H9 (cell line): ENCODE results near the gene BBS2. TPM values are rescaled to one million over a fixed set of nuclear protein-coding genes. Genes with fewer than 3 reads are reported as not detected.

Source experiments
- DNase-seq: peaks from one replicate; pipeline ENCODE4 v3.0.0-alpha.2; 2017
- H2AFZ ChIP-seq: one replicate; pipeline ENCODE4 v1.6.1; 2013; ENCODE audit warnings: mild to moderate bottlenecking, low read length, control low read depth, moderate library complexity
- H2AK5ac ChIP-seq: 2 replicates; pipeline ENCODE4 v1.6.1; 2013; ENCODE audit warnings: low read length, control low read depth, mixed read lengths; ENCODE audit not compliant: insufficient read length
- H2BK120ac ChIP-seq: one replicate; pipeline ENCODE4 v1.6.1; 2013; ENCODE audit warnings: low read depth, mild to moderate bottlenecking, low read length, control low read depth, inconsistent platforms; ENCODE audit not compliant: poor library complexity, severe bottlenecking
- H2BK12ac ChIP-seq: 2 replicates; pipeline ENCODE4 v1.6.1; 2013; ENCODE audit warnings: low read length, control low read depth, mixed read lengths, low read depth; ENCODE audit not compliant: insufficient read length
- H2BK15ac ChIP-seq: 2 replicates; pipeline ENCODE4 v1.6.1; 2013; ENCODE audit warnings: low read depth, low read length, control low read depth
- H2BK20ac ChIP-seq: one replicate; pipeline ENCODE4 v1.6.1; 2013; ENCODE audit warnings: low read depth, mild to moderate bottlenecking, low read length, control low read depth, inconsistent platforms; ENCODE audit not compliant: poor library complexity, severe bottlenecking
- H2BK5ac ChIP-seq: 2 replicates; pipeline ENCODE4 v1.6.1; 2013; ENCODE audit warnings: low read length, control low read depth, mixed read lengths; ENCODE audit not compliant: insufficient read length
- H3K14ac ChIP-seq: 2 replicates; pipeline ENCODE4 v1.6.1; 2013; ENCODE audit warnings: low read length, control low read depth; ENCODE audit not compliant: insufficient read depth
- H3K18ac ChIP-seq: 2 replicates; pipeline ENCODE4 v1.6.1; 2013; ENCODE audit warnings: low read depth, mild to moderate bottlenecking, mixed read lengths, low read length, control low read depth; ENCODE audit not compliant: insufficient read length
- H3K23ac ChIP-seq: 2 replicates; pipeline ENCODE4 v1.6.1; 2013; ENCODE audit warnings: low read length, control low read depth, mixed read lengths, low read depth; ENCODE audit not compliant: insufficient read length
- H3K23me2 ChIP-seq: 2 replicates; pipeline ENCODE4 v1.6.1; 2013; ENCODE audit warnings: low read depth, mild to moderate bottlenecking, mixed read lengths, low read length, control low read depth; ENCODE audit not compliant: insufficient read length, poor library complexity, severe bottlenecking
- H3K27ac ChIP-seq: 2 replicates; pipeline ENCODE4 v1.5.1; 2013; ENCODE audit warnings: low read length, control low read depth, mixed read lengths, low read depth; ENCODE audit not compliant: insufficient read length
- H3K27me3 ChIP-seq: 2 replicates; pipeline ENCODE4 v1.6.1; 2013; ENCODE audit warnings: low read length, control low read depth, inconsistent platforms; ENCODE audit not compliant: insufficient read depth
- H3K4ac ChIP-seq: 2 replicates; pipeline ENCODE4 v1.6.1; 2013; ENCODE audit warnings: low read depth, mild to moderate bottlenecking, control low read depth, inconsistent platforms, low read length, moderate library complexity
- H3K4me1 ChIP-seq: 2 replicates; pipeline ENCODE4 v1.6.1; 2013; ENCODE audit warnings: low read length, control low read depth, inconsistent platforms; ENCODE audit not compliant: insufficient read depth
- H3K4me2 ChIP-seq: 2 replicates; pipeline ENCODE4 v1.6.1; 2013; ENCODE audit warnings: low read length, control low read depth, mixed read lengths; ENCODE audit not compliant: insufficient read length, insufficient read depth
- H3K56ac ChIP-seq: 2 replicates; pipeline ENCODE4 v1.6.1; 2013; ENCODE audit warnings: low read depth, mild to moderate bottlenecking, mixed read lengths, low read length, control low read depth; ENCODE audit not compliant: insufficient read length
- H3K79me1 ChIP-seq: 2 replicates; pipeline ENCODE4 v1.6.1; 2013; ENCODE audit warnings: low read depth, mild to moderate bottlenecking, moderate library complexity, low read length, control low read depth, inconsistent platforms; ENCODE audit not compliant: insufficient read depth, poor library complexity, severe bottlenecking
- H3K79me2 ChIP-seq: 2 replicates; pipeline ENCODE4 v1.6.1; 2013; ENCODE audit warnings: low read length, control low read depth, inconsistent platforms; ENCODE audit not compliant: insufficient read depth
- H3K9ac ChIP-seq: 2 replicates; pipeline ENCODE4 v1.6.1; 2013; ENCODE audit warnings: low read length, control low read depth, mixed read lengths; ENCODE audit not compliant: insufficient read length; ENCODE audit errors: extremely low read depth
- H3K9me3 ChIP-seq: one replicate; pipeline ENCODE4 v1.6.1; 2013; ENCODE audit warnings: low read depth, low read length, inconsistent platforms; ENCODE audit not compliant: control insufficient read depth
- H3T11ph ChIP-seq: one replicate; pipeline ENCODE4 v1.6.1; 2013; ENCODE audit warnings: mild to moderate bottlenecking, low read length, control low read depth, inconsistent platforms
- H4K20me1 ChIP-seq: one replicate; pipeline ENCODE4 v1.6.1; 2013; ENCODE audit not compliant: control insufficient read depth, insufficient read length, insufficient read depth
- H4K5ac ChIP-seq: 2 replicates; pipeline ENCODE4 v1.6.1; 2013; ENCODE audit warnings: low read depth, mild to moderate bottlenecking, mixed read lengths, low read length, control low read depth; ENCODE audit not compliant: insufficient read length
- H4K8ac ChIP-seq: replicated peaks from 2 replicates; pipeline ENCODE4 v1.6.1; 2013; ENCODE audit warnings: low read length, control low read depth, mixed read lengths, low read depth; ENCODE audit not compliant: insufficient read length
- H4K91ac ChIP-seq: 2 replicates; pipeline ENCODE4 v1.6.1; 2013; ENCODE audit warnings: low read depth, mild to moderate bottlenecking, moderate library complexity, mixed read lengths, low read length, control low read depth; ENCODE audit not compliant: insufficient read length
- H3K27ac Mint-ChIP-seq, 3 experiments: 2 replicates in 2 of 3; 3 replicates in 1 of 3; pipeline ENCODE4 v1.8.0; 2020 to 2021; ENCODE audit warnings: mixed read lengths in 3 of 3, mild to moderate bottlenecking in 1 of 3, moderate library complexity in 1 of 3
- H3K27me3 Mint-ChIP-seq: 2 replicates; pipeline ENCODE4 v1.8.0; 2021; ENCODE audit warnings: low read depth, mild to moderate bottlenecking, moderate library complexity, mixed read lengths
- H3K36me3 Mint-ChIP-seq, 3 experiments: 2 replicates in 2 of 3; 3 replicates in 1 of 3; pipeline ENCODE4 v1.8.0; 2020 to 2021; ENCODE audit warnings: low read depth in 3 of 3, mixed read lengths in 3 of 3; ENCODE audit not compliant: insufficient read depth in 1 of 3
- H3K4me1 Mint-ChIP-seq, 2 experiments: 2 replicates each; pipeline ENCODE4 v1.8.0; 2020; ENCODE audit warnings: mixed read lengths in 2 of 2
- H3K4me3 Mint-ChIP-seq, 2 experiments: 2 replicates in 1 of 2; 3 replicates in 1 of 2; pipeline ENCODE4 v1.8.0; 2020 to 2021; ENCODE audit warnings: mild to moderate bottlenecking in 2 of 2, mixed read lengths in 2 of 2, moderate library complexity in 1 of 2
- H3K9me3 Mint-ChIP-seq, 2 experiments: 2 replicates in 1 of 2; 3 replicates in 1 of 2; pipeline ENCODE4 v1.8.0; 2020; ENCODE audit warnings: mild to moderate bottlenecking in 2 of 2, mixed read lengths in 2 of 2, moderate library complexity in 1 of 2
- WGBS: extraction: QIAGEN DNeasy Blood & Tissue Kit; methylation state at CpG from one replicate; pipeline ENCODE4 v1.1.7; 2013; ENCODE audit warnings: missing lambda C conversion rate, low lambda C conversion rate, mixed read lengths; ENCODE audit not compliant: insufficient read length; ENCODE audit errors: extremely low coverage; 5-methylcytosine and 5-hydroxymethylcytosine counted together
- total RNA-seq: library from RNA; stranded (reverse); gene quantifications from 2 replicates; pipeline ENCODE4 v1.2.1, GENCODE V29; 2021
- TF ChIP-seq, protein P1 (sequence below): fragments of 200-600 bp; sonication (generic); conservative IDR thresholded peaks from 3 replicates; pipeline ENCODE4 v1.8.0; 2021; ENCODE audit warnings: antibody characterized with exemption, mild to moderate bottlenecking

The BBS2 gene
- total RNA-seq, 1 experiment from 2014 or later, result 13.1 TPM

DNA sequence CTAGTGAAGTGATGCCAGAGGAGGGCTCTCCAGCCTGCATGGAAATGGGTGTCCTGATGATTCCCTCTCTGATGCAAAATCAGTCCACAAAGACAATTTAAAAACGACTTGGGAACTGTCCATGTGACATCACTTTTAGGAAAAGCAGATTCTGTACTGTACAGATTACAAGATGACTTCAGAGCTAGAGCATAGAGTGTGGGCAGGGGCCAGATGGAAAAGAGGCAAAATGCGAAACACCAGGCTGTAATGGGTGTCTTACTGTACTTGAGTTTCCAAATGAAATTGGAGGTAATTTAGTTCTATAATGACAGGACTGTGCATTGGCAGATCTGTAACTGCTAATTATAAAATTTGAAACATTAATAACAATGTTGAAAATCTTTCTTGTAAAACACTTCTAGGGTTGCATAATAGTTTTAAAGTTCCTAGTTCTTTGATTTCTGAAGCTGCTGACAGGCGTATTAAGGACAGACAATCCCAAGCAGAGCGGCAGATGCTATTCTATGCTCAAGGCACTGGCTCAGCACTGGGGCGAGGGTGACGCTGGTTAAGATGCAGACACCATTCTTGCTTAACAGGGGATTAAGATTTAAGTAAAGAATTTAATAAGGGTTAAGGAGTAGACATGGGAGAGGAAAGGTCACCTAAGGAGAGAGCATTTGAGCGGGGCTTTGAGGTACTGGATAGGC is 38.9 kb downstream of the BBS2 start:
- no peak overlapping the region for H2AK5ac ChIP-seq
- H3K27ac ChIP-seq, result no peak overlapping the region
- H3K4me1 ChIP-seq, result no peaks in the 10 kb centered on the region
- H3K79me1 ChIP-seq, result no peaks in the 10 kb centered on the region
- TF ChIP-seq, protein P1, sequence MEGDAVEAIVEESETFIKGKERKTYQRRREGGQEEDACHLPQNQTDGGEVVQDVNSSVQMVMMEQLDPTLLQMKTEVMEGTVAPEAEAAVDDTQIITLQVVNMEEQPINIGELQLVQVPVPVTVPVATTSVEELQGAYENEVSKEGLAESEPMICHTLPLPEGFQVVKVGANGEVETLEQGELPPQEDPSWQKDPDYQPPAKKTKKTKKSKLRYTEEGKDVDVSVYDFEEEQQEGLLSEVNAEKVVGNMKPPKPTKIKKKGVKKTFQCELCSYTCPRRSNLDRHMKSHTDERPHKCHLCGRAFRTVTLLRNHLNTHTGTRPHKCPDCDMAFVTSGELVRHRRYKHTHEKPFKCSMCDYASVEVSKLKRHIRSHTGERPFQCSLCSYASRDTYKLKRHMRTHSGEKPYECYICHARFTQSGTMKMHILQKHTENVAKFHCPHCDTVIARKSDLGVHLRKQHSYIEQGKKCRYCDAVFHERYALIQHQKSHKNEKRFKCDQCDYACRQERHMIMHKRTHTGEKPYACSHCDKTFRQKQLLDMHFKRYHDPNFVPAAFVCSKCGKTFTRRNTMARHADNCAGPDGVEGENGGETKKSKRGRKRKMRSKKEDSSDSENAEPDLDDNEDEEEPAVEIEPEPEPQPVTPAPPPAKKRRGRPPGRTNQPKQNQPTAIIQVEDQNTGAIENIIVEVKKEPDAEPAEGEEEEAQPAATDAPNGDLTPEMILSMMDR, result no peak
- no peak overlapping the region for H4K5ac ChIP-seq
- no peak overlapping the region for H2BK15ac ChIP-seq
- no peak overlapping the region for H2BK5ac ChIP-seq
- H3K56ac ChIP-seq, result no peak overlapping the region
- H3K9me3 Mint-ChIP-seq, result no peaks in the 10 kb centered on the region
- no peak for DNase-seq
- no peak overlapping the region for H3K4ac ChIP-seq
- no peaks in the 10 kb centered on the region for H3K27me3 ChIP-seq
- WGBS, result no CpG with 5 or more reads among the region's 7 CpGs
- no peak overlapping the region for H2BK120ac ChIP-seq
- no peaks in the 10 kb centered on the region for H3K27me3 Mint-ChIP-seq
- no peak overlapping the region for H3K4me2 ChIP-seq
- H4K8ac ChIP-seq, result no peak overlapping the region
- H3K14ac ChIP-seq, result no peak overlapping the region
- no peak overlapping the region for H4K91ac ChIP-seq
- no peak overlapping the region for H2BK20ac ChIP-seq
- no peak overlapping the region for H2BK12ac ChIP-seq
- H2AFZ ChIP-seq, result no peak overlapping the region
- peaks cover 6 to 30% (median 18%) of the 10 kb centered on the region in 3 experiments; a peak in 6 of 7 replicates for H3K36me3 Mint-ChIP-seq
- H3K23ac ChIP-seq, result no peak overlapping the region
- H3K9me3 ChIP-seq, result no peaks in the 10 kb centered on the region
- no peaks in the 10 kb centered on the region for H3K79me2 ChIP-seq
- no peak overlapping the region; a peak in 2 of 7 replicates for H3K27ac Mint-ChIP-seq
- H3K4me1 Mint-ChIP-seq, result peaks cover 5% of the 10 kb centered on the region in 2 experiments
- no peak overlapping the region for H3T11ph ChIP-seq
- no peaks in the 10 kb centered on the region for H3K23me2 ChIP-seq
- H3K9ac ChIP-seq, result no peak overlapping the region
- no peak overlapping the region for H3K18ac ChIP-seq
- H3K4me3 Mint-ChIP-seq, result no peak overlapping the region
- peaks cover 2% of the 10 kb centered on the region for H4K20me1 ChIP-seq
